A673 (cell line): Measurements from ENCODE around the gene OGDH. TPM values are rescaled to one million over a fixed set of nuclear protein-coding genes. Genes with fewer than 3 reads are reported as not detected.

Experiments used
- BruUV-seq: library from RNA; stranded (reverse); fragments of 400-500 nt; replicated peaks from 2 replicates; lab custom pipeline; 2021; lab: Mats Ljungman, UMichigan
- CTCF ChIA-PET: fragments of 300-600 bp; sonication (Branson Sonifier 250); formaldehyde crosslinking; loops from one replicate; lab custom pipeline; 2022; ENCODE audit warnings: antibody characterized with exemption; lab: Charles Lee
- POLR2A ChIA-PET: fragments of 300-600 bp; sonication (Branson Sonifier 250); formaldehyde crosslinking; loops from one replicate; lab custom pipeline; 2022; ENCODE audit warnings: antibody characterized with exemption; ENCODE audit not compliant: low non-redundant PET; lab: Charles Lee
- DNase-seq: peaks from one replicate; pipeline ENCODE4 v3.0.0-alpha.2; 2015; ENCODE audit warnings: low spot score
- H3K27ac ChIP-seq: fragments of 200-600 bp; sonication (generic); 2 replicates; pipeline ENCODE4 v1.5.1; 2016; ENCODE audit warnings: mixed run types, low read depth, mild to moderate bottlenecking, mixed read lengths, antibody characterized with exemption, low read length; ENCODE audit not compliant: poor library complexity, severe bottlenecking
- H3K27me3 ChIP-seq: fragments of 200-600 bp; sonication (generic); replicated peaks from 2 replicates; pipeline ENCODE4 v1.6.1; 2017; ENCODE audit warnings: mixed run types, low read depth, mild to moderate bottlenecking, mixed read lengths, antibody characterized with exemption, low read length; ENCODE audit not compliant: insufficient read depth, poor library complexity
- H3K36me3 ChIP-seq: fragments of 200-600 bp; sonication (generic); 2 replicates; pipeline ENCODE4 v1.6.1; 2016; ENCODE audit warnings: mixed run types, mild to moderate bottlenecking, mixed read lengths, antibody characterized with exemption, low read length; ENCODE audit not compliant: insufficient read depth, poor library complexity, severe bottlenecking
- H3K4me1 ChIP-seq: fragments of 200-600 bp; sonication (generic); 2 replicates; pipeline ENCODE4 v1.6.1; 2017; ENCODE audit warnings: mixed run types, mild to moderate bottlenecking, mixed read lengths, antibody characterized with exemption, low read length; ENCODE audit not compliant: insufficient read depth, poor library complexity, severe bottlenecking
- H3K4me3 ChIP-seq: fragments of 200-600 bp; sonication (generic); 2 replicates; pipeline ENCODE4 v1.5.1; 2016; ENCODE audit warnings: low read depth, mixed run types, mild to moderate bottlenecking, mixed read lengths, low read length; ENCODE audit not compliant: poor library complexity, severe bottlenecking
- H3K9me3 ChIP-seq: fragments of 200-600 bp; sonication (generic); 2 replicates; pipeline ENCODE4 v1.6.1; 2016; ENCODE audit warnings: mixed run types, low read depth, mild to moderate bottlenecking, mixed read lengths, antibody characterized with exemption, low read length; ENCODE audit not compliant: poor library complexity, severe bottlenecking
- CTCF ChIP-seq: fragments of 300-800, 200-600 bp; sonication (generic); conservative IDR thresholded peaks from 2 replicates; pipeline ENCODE4 v1.5.1; 2017; ENCODE audit warnings: low read depth, mild to moderate bottlenecking, antibody characterized with exemption, low read length, moderate library complexity, mixed read lengths
- EZH2 ChIP-seq: fragments of 200-600 bp; sonication (generic); IDR thresholded peaks from 2 replicates; pipeline ENCODE4 v1.6.1; 2017; ENCODE audit warnings: borderline replicate concordance, low read depth, mild to moderate bottlenecking, mixed read lengths, antibody characterized with exemption, low read length; ENCODE audit not compliant: poor library complexity, severe bottlenecking
- intact Hi-C: fragments of 100-400 bp; cut with micrococcal nuclease; formaldehyde crosslinking; loops from one replicate; pipeline ENCODE4 v1.10.0; 2022; ENCODE audit not compliant: unreplicated experiment
- total RNA-seq: library from RNA; stranded (reverse); gene quantifications from 2 replicates; pipeline ENCODE4 v1.2.3, GENCODE V29; 2021

OGDH gene
- total RNA-seq, 1 experiment from 2014 or later, result 111 TPM

- H3K4me1 ChIP-seq, result no peaks in the 10 kb centered on the region
- BruUV-seq, result no TSS peak
- no peak overlapping the region for H3K27ac ChIP-seq
- no peak overlapping the region for H3K4me3 ChIP-seq
- ChIA-PET POLR2A (no interaction called here), CTCF (no interaction called here)
- intact Hi-C loops, result no loop called here
- no peak for DNase-seq
- TF ChIP-seq EZH2, result no peak
- TF ChIP-seq CTCF, result no peak
- no peaks in the 10 kb centered on the region for H3K27me3 ChIP-seq
- peaks cover 12% of the 10 kb centered on the region for H3K36me3 ChIP-seq
- H3K9me3 ChIP-seq, result no peaks in the 10 kb centered on the region
Measured at GRCh38 chr7:44622342-44623151, 16.1 kb downstream of the OGDH start.

DNA sequence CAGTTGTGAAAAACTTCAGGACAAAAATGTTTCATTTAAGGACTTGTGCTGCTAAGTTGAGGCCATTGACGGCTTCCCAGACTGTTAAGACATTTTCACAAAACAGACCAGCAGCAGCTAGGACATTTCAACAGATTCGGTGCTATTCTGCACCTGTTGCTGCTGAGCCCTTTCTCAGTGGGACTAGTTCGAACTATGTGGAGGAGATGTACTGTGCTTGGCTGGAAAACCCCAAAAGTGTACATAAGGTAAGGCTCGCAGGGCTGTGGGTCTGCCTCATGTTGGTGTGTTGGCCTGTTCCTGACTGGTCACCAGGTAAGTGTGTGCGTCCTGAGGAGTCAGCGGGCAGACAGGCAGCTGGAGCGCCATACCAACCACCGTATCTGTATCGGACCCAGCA is 17.9 kb downstream of the OGDH start:
- no peak overlapping the region for H3K27ac ChIP-seq
- CTCF ChIA-PET, result no interaction called here
- DNase-seq, result no peak
- BruUV-seq, result no TSS peak
- POLR2A ChIA-PET, result interaction anchor here (0.6 kb wide), 1 partner anchor 260 kb away, joined by 3 read pairs; no protein-coding TSS in a partner anchor
- no peaks in the 10 kb centered on the region for H3K27me3 ChIP-seq
- no peaks in the 10 kb centered on the region for H3K4me1 ChIP-seq
- H3K4me3 ChIP-seq, result no peak overlapping the region
- no peaks in the 10 kb centered on the region for H3K9me3 ChIP-seq
- H3K36me3 ChIP-seq, result peaks cover 12% of the 10 kb centered on the region
- TF ChIP-seq EZH2, result no peak
- no peak for TF ChIP-seq CTCF
- intact Hi-C loops, result no loop called here

GRCh38 chr7:44625526-44626471 is 19.4 kb downstream of the OGDH start:
- Histone ChIP-seq H3K36me3 (peaks cover 15% of the 10 kb centered on the region), H3K4me1 (no peaks in the 10 kb centered on the region), H3K4me3 (no peak overlapping the region), H3K27me3 (no peaks in the 10 kb centered on the region), H3K27ac (no peak overlapping the region), H3K9me3 (no peaks in the 10 kb centered on the region)
- CTCF ChIA-PET, result interaction anchor here (0.6 kb wide), 1 partner anchor 606 kb away, joined by 3 read pairs; no protein-coding TSS in a partner anchor
- intact Hi-C loops, result no loop called here
- no TSS peak for BruUV-seq
- TF ChIP-seq EZH2 (no peak), CTCF (no peak)
- POLR2A ChIA-PET, result no interaction called here
- no peak for DNase-seq
